GM18526 (cell line): ENCODE measurements around the gene ADH5.

ENCODE experiments used
- POLR2A ChIP-seq: IDR thresholded peaks from 3 replicates; pipeline ENCODE4 v1.6.1; 2011; ENCODE audit not compliant: insufficient read length; ENCODE audit errors: extremely low read depth

The ADH5 gene

GRCh38 chr4:99088481-99089365, at the start of gene ADH5:
Gene ADH5 (minus strand): TSS chr4:99088788. CDS start chr4:99088700, 88 bp downstream.
- TF ChIP-seq POLR2A = peak; percentile 96

- no peak for TF ChIP-seq POLR2A
Measured at GRCh38 chr4:99136329-99136728, 47.7 kb upstream of the ADH5 start.

GRCh38 chr4:99135541-99136162, 47.1 kb upstream of the ADH5 start:
- no peak for TF ChIP-seq POLR2A

GRCh38 chr4:99134586-99134985, 46.0 kb upstream of the ADH5 start:
- TF ChIP-seq POLR2A = no peak

- TF ChIP-seq POLR2A = no peak
Measured at GRCh38 chr4:99131378-99131777, 42.8 kb upstream of the ADH5 start.

GRCh38 chr4:99126376-99126775, 37.8 kb upstream of the ADH5 start:
- no peak for TF ChIP-seq POLR2A

- TF ChIP-seq POLR2A = no peak
Measured at GRCh38 chr4:99121008-99121407, 32.4 kb upstream of the ADH5 start.

- no peak for TF ChIP-seq POLR2A
Measured at GRCh38 chr4:99120501-99120900, 31.9 kb upstream of the ADH5 start.

- TF ChIP-seq POLR2A = no peak
Measured at GRCh38 chr4:99117876-99118693, 29.5 kb upstream of the ADH5 start.

GRCh38 chr4:99104153-99104552, 15.6 kb upstream of the ADH5 start:
- TF ChIP-seq POLR2A = no peak

GRCh38 chr4:99103166-99103565, 14.6 kb upstream of the ADH5 start:
- TF ChIP-seq POLR2A = no peak

- no peak for TF ChIP-seq POLR2A
Measured at GRCh38 chr4:99102634-99103033, 14.0 kb upstream of the ADH5 start.

GRCh38 chr4:99100876-99101275, 12.3 kb upstream of the ADH5 start:
- TF ChIP-seq POLR2A = no peak

- TF ChIP-seq POLR2A = no peak
Measured at GRCh38 chr4:99099311-99099710, 10.7 kb upstream of the ADH5 start.

GRCh38 chr4:99091216-99091575, 2.6 kb upstream of the ADH5 start:
- no peak for TF ChIP-seq POLR2A

- no peak for TF ChIP-seq POLR2A
Measured at GRCh38 chr4:99090481-99091215, 2.1 kb upstream of the ADH5 start.

GRCh38 chr4:99088023-99088449, 552 bp downstream of the ADH5 start:
- TF ChIP-seq POLR2A = no peak
